ENCODE data around the gene COL9A1.

GRCh38 chr6:70168681-70169377 is 134.1 kb downstream of the COL9A1 start:
- no peak for TF ChIP-seq EZH2 (IDR thresholded peaks at IDR 0.05)
- TF ChIP-seq, protein P1, sequence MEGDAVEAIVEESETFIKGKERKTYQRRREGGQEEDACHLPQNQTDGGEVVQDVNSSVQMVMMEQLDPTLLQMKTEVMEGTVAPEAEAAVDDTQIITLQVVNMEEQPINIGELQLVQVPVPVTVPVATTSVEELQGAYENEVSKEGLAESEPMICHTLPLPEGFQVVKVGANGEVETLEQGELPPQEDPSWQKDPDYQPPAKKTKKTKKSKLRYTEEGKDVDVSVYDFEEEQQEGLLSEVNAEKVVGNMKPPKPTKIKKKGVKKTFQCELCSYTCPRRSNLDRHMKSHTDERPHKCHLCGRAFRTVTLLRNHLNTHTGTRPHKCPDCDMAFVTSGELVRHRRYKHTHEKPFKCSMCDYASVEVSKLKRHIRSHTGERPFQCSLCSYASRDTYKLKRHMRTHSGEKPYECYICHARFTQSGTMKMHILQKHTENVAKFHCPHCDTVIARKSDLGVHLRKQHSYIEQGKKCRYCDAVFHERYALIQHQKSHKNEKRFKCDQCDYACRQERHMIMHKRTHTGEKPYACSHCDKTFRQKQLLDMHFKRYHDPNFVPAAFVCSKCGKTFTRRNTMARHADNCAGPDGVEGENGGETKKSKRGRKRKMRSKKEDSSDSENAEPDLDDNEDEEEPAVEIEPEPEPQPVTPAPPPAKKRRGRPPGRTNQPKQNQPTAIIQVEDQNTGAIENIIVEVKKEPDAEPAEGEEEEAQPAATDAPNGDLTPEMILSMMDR (IDR thresholded peaks at IDR 0.05 in 2 of 3, conservative IDR thresholded peaks at IDR 0.05 in 1 of 3; ENCODE audit: borderline replicate concordance in 1 of 3, insufficient read depth in 1 of 3, low read depth in 2 of 3, low read length in 2 of 3): no peak
- no peak for TF ChIP-seq ELF1 (IDR thresholded peaks at IDR 0.05; ENCODE audit: borderline replicate concordance, low read depth)
- TF ChIP-seq EZH2phosphoT487 (IDR thresholded peaks at IDR 0.05; ENCODE audit: borderline replicate concordance): no peak
- TF ChIP-seq JUND (IDR thresholded peaks at IDR 0.05): no peak
- TF ChIP-seq ZNF274 (IDR thresholded peaks at IDR 0.05; ENCODE audit: low read depth, low read length): no peak
- TF ChIP-seq POLR2AphosphoS5 (IDR thresholded peaks at IDR 0.05; ENCODE audit: low read depth, low read length): no peak
- TF ChIP-seq EGR1 (IDR thresholded peaks at IDR 0.05; ENCODE audit: low read depth): no peak
- no peak for TF ChIP-seq REST (IDR thresholded peaks at IDR 0.05; ENCODE audit: low read depth)
- no peak for TF ChIP-seq ZFX (IDR thresholded peaks at IDR 0.05)

Data from HCT116 (cell line).